Hepatocyte (in vitro differentiated cells): Measurements from ENCODE around the gene SEMA4C. TPM values are rescaled to one million over a fixed set of nuclear protein-coding genes. Genes with fewer than 3 reads are reported as not detected.

Experiments used
- DNase-seq: peaks from one replicate; pipeline ENCODE4 v3.0.0-alpha.2; 2016; ENCODE audit warnings: low spot score
- H2AFZ ChIP-seq: fragments of 200-600 bp; sonication (generic); 2 replicates; pipeline ENCODE4 v1.6.0; 2016; ENCODE audit warnings: antibody characterized with exemption, mild to moderate bottlenecking
- H3K27ac ChIP-seq: fragments of 200-600 bp; sonication (generic); 2 replicates; pipeline ENCODE4 v1.5.1; 2016; ENCODE audit warnings: mild to moderate bottlenecking
- H3K27me3 ChIP-seq: fragments of 200-600 bp; sonication (generic); 2 replicates; pipeline ENCODE4 v1.6.1; 2016
- H3K36me3 ChIP-seq: fragments of 200-600 bp; sonication (generic); replicated peaks from 2 replicates; pipeline ENCODE4 v1.5.1; 2016; ENCODE audit warnings: low read depth; ENCODE audit not compliant: insufficient read depth
- H3K4me1 ChIP-seq: fragments of 200-600 bp; sonication (generic); 2 replicates; pipeline ENCODE4 v1.5.1; 2016; ENCODE audit warnings: mild to moderate bottlenecking, moderate library complexity; ENCODE audit not compliant: insufficient read depth
- H3K4me2 ChIP-seq: fragments of 200-600 bp; sonication (generic); 2 replicates; pipeline ENCODE4 v1.6.0; 2016
- H3K4me3 ChIP-seq: fragments of 200-600 bp; sonication (generic); 2 replicates; pipeline ENCODE4 v1.5.1; 2016; ENCODE audit warnings: mild to moderate bottlenecking
- H3K79me2 ChIP-seq: fragments of 200-600 bp; sonication (generic); 2 replicates; pipeline ENCODE4 v1.6.0; 2017; ENCODE audit warnings: mild to moderate bottlenecking
- H3K9me2 ChIP-seq: fragments of 200-600 bp; sonication (generic); replicated peaks from 2 replicates; pipeline ENCODE4 v1.6.0; 2017; ENCODE audit warnings: mild to moderate bottlenecking; ENCODE audit not compliant: insufficient read depth
- H3K9me3 ChIP-seq: fragments of 200-600 bp; sonication (generic); 2 replicates; pipeline ENCODE4 v1.5.1; 2016; ENCODE audit warnings: low read depth, mild to moderate bottlenecking
- H4K20me1 ChIP-seq: fragments of 200-600 bp; sonication (generic); 2 replicates; pipeline ENCODE4 v1.6.0; 2016; ENCODE audit warnings: mild to moderate bottlenecking; ENCODE audit not compliant: insufficient read depth, poor library complexity, severe bottlenecking
- EZH2 ChIP-seq: fragments of 200-600 bp; sonication (generic); IDR thresholded peaks from 2 replicates; pipeline ENCODE4 v1.6.1; 2016; ENCODE audit warnings: antibody characterized with exemption, mild to moderate bottlenecking, borderline replicate concordance
- EZH2phosphoT487 ChIP-seq: fragments of 200-600 bp; sonication (generic); IDR thresholded peaks from one replicate; pipeline ENCODE4 v1.6.1; 2018; ENCODE audit warnings: antibody characterized with exemption, mild to moderate bottlenecking, low read depth, moderate library complexity; ENCODE audit not compliant: unreplicated experiment, severe bottlenecking
- WGBS: methylation state at CpG from one replicate; pipeline ENCODE4 v1.1.6; 2016; ENCODE audit warnings: low lambda C conversion rate; ENCODE audit errors: missing lambda C conversion rate; 5-methylcytosine and 5-hydroxymethylcytosine counted together
- polyA plus RNA-seq: library from polyadenylated mRNA; unstranded; fragments of >200 nt; fragmentation: Nextera tagmentation; extraction: Ambion mirVana; gene quantifications from 2 replicates; pipeline ENCODE4 v1.2.1, GENCODE V29; 2016
- total RNA-seq: library from RNA; depleted of rRNA; stranded (reverse); fragments of >200 nt; gene quantifications from 2 replicates; pipeline ENCODE4 v1.2.3, GENCODE V29; 2014
- TF ChIP-seq, protein P1 (sequence below): fragments of 200-600 bp; sonication (generic); IDR thresholded peaks from 2 replicates; pipeline ENCODE4 v1.5.1; 2016; ENCODE audit warnings: antibody characterized with exemption, mild to moderate bottlenecking; ENCODE audit not compliant: poor library complexity

Gene SEMA4C
- total and polyA plus RNA-seq, 2 experiments from 2014 or later: 28.6 to 37.5 TPM

GRCh38 chr2:96819876-96820511 is 49.9 kb downstream of the SEMA4C start:
- Histone ChIP-seq H3K9me2 (no peaks in the 10 kb centered on the region), H3K79me2 (peaks cover 73% of the 10 kb centered on the region), H3K4me2 (peak overlapping the region; percentile 98), H2AFZ (no peak overlapping the region), H3K4me3 (no peak overlapping the region), H4K20me1 (peaks cover 63% of the 10 kb centered on the region), H3K36me3 (peaks cover 3% of the 10 kb centered on the region), H3K27me3 (no peaks in the 10 kb centered on the region), H3K9me3 (no peaks in the 10 kb centered on the region), H3K27ac (peak overlapping the region; percentile 81), H3K4me1 (peaks cover 62% of the 10 kb centered on the region)
- no peak for DNase-seq
- TF ChIP-seq EZH2phosphoT487: no peak
- TF ChIP-seq, protein P1, sequence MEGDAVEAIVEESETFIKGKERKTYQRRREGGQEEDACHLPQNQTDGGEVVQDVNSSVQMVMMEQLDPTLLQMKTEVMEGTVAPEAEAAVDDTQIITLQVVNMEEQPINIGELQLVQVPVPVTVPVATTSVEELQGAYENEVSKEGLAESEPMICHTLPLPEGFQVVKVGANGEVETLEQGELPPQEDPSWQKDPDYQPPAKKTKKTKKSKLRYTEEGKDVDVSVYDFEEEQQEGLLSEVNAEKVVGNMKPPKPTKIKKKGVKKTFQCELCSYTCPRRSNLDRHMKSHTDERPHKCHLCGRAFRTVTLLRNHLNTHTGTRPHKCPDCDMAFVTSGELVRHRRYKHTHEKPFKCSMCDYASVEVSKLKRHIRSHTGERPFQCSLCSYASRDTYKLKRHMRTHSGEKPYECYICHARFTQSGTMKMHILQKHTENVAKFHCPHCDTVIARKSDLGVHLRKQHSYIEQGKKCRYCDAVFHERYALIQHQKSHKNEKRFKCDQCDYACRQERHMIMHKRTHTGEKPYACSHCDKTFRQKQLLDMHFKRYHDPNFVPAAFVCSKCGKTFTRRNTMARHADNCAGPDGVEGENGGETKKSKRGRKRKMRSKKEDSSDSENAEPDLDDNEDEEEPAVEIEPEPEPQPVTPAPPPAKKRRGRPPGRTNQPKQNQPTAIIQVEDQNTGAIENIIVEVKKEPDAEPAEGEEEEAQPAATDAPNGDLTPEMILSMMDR: no peak
- no peak for TF ChIP-seq EZH2
- WGBS: 91% methylated on average over 12 of the region's 12 CpGs

DNA sequence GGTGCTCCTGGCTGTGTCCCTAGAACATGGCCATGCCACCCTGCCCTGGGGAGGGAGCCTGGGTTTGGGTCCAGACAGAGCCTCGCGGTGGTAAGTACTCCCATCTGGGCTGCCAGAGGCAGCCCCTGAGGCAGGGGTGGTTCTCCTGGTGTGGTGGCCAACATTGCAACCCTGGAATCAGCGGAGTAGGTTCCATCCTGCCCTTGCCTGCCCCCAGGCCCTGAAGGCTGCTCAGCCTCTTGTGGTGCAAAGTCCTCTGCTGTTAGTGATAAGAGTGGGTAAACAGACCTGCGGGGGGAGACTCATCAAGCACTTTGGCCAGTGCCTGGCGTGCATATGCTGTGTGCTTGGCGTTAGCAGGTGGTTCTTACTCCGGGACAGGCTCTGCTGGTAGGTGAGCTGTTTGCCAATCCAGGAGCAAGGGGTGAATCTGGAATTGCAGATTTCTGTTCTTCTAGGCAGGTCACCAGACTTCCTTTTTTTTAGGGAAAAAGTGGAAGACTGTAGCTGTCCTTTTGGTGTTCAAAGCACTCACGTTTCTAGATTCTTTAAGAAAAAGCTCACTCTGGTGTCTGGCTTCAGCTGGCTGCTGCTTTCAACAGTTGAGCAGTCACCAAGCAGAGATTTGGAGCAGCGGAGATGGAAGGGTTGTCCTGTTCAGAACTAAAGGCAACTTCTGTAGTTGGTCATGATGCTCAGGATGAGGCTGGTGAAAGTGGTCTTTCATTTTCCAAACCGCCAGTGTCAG is 50.6 kb downstream of the SEMA4C start:
- peaks cover 63% of the 10 kb centered on the region for H4K20me1 ChIP-seq
- peak; percentile 85 for DNase-seq
- peaks cover 58% of the 10 kb centered on the region for H3K4me1 ChIP-seq
- H3K9me2 ChIP-seq: no peaks in the 10 kb centered on the region
- 53% methylated on average over 10 of the region's 10 CpGs for WGBS
- H2AFZ ChIP-seq: no peak overlapping the region
- H3K27ac ChIP-seq: peak overlapping the region; percentile 81
- peaks cover 3% of the 10 kb centered on the region for H3K36me3 ChIP-seq
- no peaks in the 10 kb centered on the region for H3K9me3 ChIP-seq
- TF ChIP-seq EZH2 (no peak), EZH2phosphoT487 (no peak)
- TF ChIP-seq, protein P1: no peak
- H3K4me2 ChIP-seq: peak overlapping the region; percentile 98
- H3K4me3 ChIP-seq: no peak overlapping the region
- H3K79me2 ChIP-seq: peaks cover 66% of the 10 kb centered on the region
- no peaks in the 10 kb centered on the region for H3K27me3 ChIP-seq

DNA sequence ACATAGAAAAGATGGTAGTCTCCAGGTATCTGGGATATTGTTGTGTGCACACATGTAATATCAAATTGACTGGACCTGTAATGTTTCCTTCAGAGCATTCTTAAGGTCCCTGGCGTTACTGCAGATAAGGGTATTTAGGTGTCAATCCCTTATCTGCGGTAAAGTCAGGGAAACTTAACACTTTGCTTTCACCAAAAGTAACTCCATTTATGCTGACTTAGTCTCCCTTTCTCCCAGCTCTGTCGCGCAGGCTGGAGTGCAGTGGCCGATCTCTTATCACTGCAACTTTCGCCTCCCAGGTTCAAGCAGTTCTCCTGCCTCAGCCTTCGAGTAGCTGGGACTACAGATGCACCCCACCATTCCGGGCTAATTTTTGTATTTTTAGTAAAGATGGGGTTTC is 52.0 kb downstream of the SEMA4C start:
- Histone ChIP-seq H3K9me2 (no peaks in the 10 kb centered on the region), H3K79me2 (peaks cover 56% of the 10 kb centered on the region), H4K20me1 (peaks cover 54% of the 10 kb centered on the region), H3K4me1 (peaks cover 50% of the 10 kb centered on the region), H3K9me3 (no peaks in the 10 kb centered on the region), H3K4me2 (peak overlapping the region; percentile 98), H3K27me3 (no peaks in the 10 kb centered on the region), H3K4me3 (peak overlapping the region; percentile 42), H2AFZ (no peak overlapping the region), H3K36me3 (peaks cover 3% of the 10 kb centered on the region), H3K27ac (no peak overlapping the region)
- TF ChIP-seq, protein P1: no peak
- TF ChIP-seq EZH2phosphoT487 (no peak), EZH2 (no peak)
- 59% methylated on average over 8 of the region's 8 CpGs for WGBS
- DNase-seq: no peak
